Measurements from ENCODE around the gene EDARADD. TPM values are rescaled to one million over a fixed set of nuclear protein-coding genes. Genes with fewer than 3 reads are reported as not detected.

Gene EDARADD
- total and polyA plus RNA-seq, 2 of the 13 experiments (the other 11 are each of a cell fraction or from before 2014, with no cell fraction given) = 0.03 TPM; not detected in 1

- no peak for TF ChIP-seq RFXANK (CRISPR knock-in tag; IDR thresholded peaks at IDR 0.05)
- TF ChIP-seq MZF1 (CRISPR knock-in tag; IDR thresholded peaks at IDR 0.05; ENCODE audit: borderline replicate concordance) = no peak
- TF ChIP-seq DR1 (CRISPR knock-in tag; IDR thresholded peaks at IDR 0.05) = no peak
- TF ChIP-seq ZNF234 (CRISPR knock-in tag; conservative IDR thresholded peaks at IDR 0.05) = no peak
- no peak for TF ChIP-seq NONO (IDR thresholded peaks at IDR 0.05)
- TF ChIP-seq NONO (CRISPR knock-in tag; conservative IDR thresholded peaks at IDR 0.05) = no peak
- no peak for TF ChIP-seq ZFP62 (CRISPR knock-in tag; IDR thresholded peaks at IDR 0.05)
- no peak for TF ChIP-seq POLR2G (IDR thresholded peaks at IDR 0.05; ENCODE audit: low read depth, low read length)
- TF ChIP-seq ZBTB42 (CRISPR knock-in tag; IDR thresholded peaks at IDR 0.05) = no peak
- TF ChIP-seq KMT2A (CRISPR knock-in tag; IDR thresholded peaks at IDR 0.05) = no peak
- no peak for TF ChIP-seq ZNF775 (CRISPR knock-in tag; IDR thresholded peaks at IDR 0.05; ENCODE audit: borderline replicate concordance)
- no peak for TF ChIP-seq ZNF33B (CRISPR knock-in tag; IDR thresholded peaks at IDR 0.05)
- TF ChIP-seq PLRG1 (conservative IDR thresholded peaks at IDR 0.05) = no peak
- no peak for TF ChIP-seq ZBTB7B (CRISPR knock-in tag; IDR thresholded peaks at IDR 0.05)
- no peak for TF ChIP-seq ZNF296 (CRISPR knock-in tag; conservative IDR thresholded peaks at IDR 0.05)
- TF ChIP-seq ZNF124 (CRISPR knock-in tag; IDR thresholded peaks at IDR 0.05) = no peak
- TF ChIP-seq BCL3 (CRISPR knock-in tag; IDR thresholded peaks at IDR 0.05) = no peak
- no peak for TF ChIP-seq ZBTB21 (CRISPR knock-in tag; IDR thresholded peaks at IDR 0.05)
- TF ChIP-seq CBX5 (CRISPR knock-in tag; IDR thresholded peaks at IDR 0.05; ENCODE audit: borderline replicate concordance) = no peak
- no peak for TF ChIP-seq DBP (CRISPR knock-in tag; IDR thresholded peaks at IDR 0.05; ENCODE audit: not compliant biosample characterization)
- TF ChIP-seq CREM (IDR thresholded peaks at IDR 0.05) = peak; percentile 50
- no peak for TF ChIP-seq CREM (CRISPR knock-in tag; IDR thresholded peaks at IDR 0.05)
- TF ChIP-seq ZNF274 (CRISPR knock-in tag; IDR thresholded peaks at IDR 0.05) = no peak
- no peak for TF ChIP-seq ZNF230 (CRISPR knock-in tag; IDR thresholded peaks at IDR 0.05)
- TF ChIP-seq CCAR2 (optimal IDR thresholded peaks at IDR 0.05; ENCODE audit: low read depth, low read length) = no peak
- no peak for TF ChIP-seq ZNF414 (CRISPR knock-in tag; IDR thresholded peaks at IDR 0.05)
- TF ChIP-seq ATF3 (CRISPR knock-in tag; IDR thresholded peaks at IDR 0.05) = no peak
- no peak for TF ChIP-seq ATF2 (CRISPR knock-in tag; IDR thresholded peaks at IDR 0.05)
- no peak for TF ChIP-seq REXO4 (CRISPR knock-in tag; IDR thresholded peaks at IDR 0.05; ENCODE audit: borderline replicate concordance)
- TF ChIP-seq ZNF121 (CRISPR knock-in tag; IDR thresholded peaks at IDR 0.05) = no peak
These were observed 123.0 kb downstream of the EDARADD start (continued) for GRCh38 chr1:236516929-236517704.

Measured in HepG2 (cell line).